SK-N-SH (cell line): ENCODE data around the gene SEPSECS. TPM values are rescaled to one million over a fixed set of nuclear protein-coding genes. Genes with fewer than 3 reads are reported as not detected.

Source experiments
- CTCF ChIA-PET: fragments of 300-600, 350-600 bp; formaldehyde crosslinking; extraction: SDS; loops from one replicate; lab custom pipeline; 2021; lab: Yijun Ruan, JAX
- POLR2A ChIA-PET: fragments of 350-600 bp; sonication (Branson Sonifier 250); formaldehyde crosslinking; extraction: SDS; loops from one replicate; lab custom pipeline; 2020; ENCODE audit warnings: antibody characterized with exemption, inconsistent platforms; lab: Yijun Ruan, JAX
- DNase-seq: peaks from one replicate; pipeline ENCODE4 v3.0.0; 2012
- H2AFZ ChIP-seq: fragments of 200-600 bp; sonication (generic); 2 replicates; pipeline ENCODE4 v1.8.1; 2016; ENCODE audit warnings: antibody characterized with exemption, mild to moderate bottlenecking, low read depth
- H3F3A ChIP-seq: fragments of 200-600 bp; sonication (generic); replicated peaks from 2 replicates; pipeline ENCODE3; 2016; ENCODE audit warnings: antibody characterized with exemption, mild to moderate bottlenecking; ENCODE audit not compliant: insufficient read depth
- H3K27ac ChIP-seq, 2 experiments: fragments of 200-500 bp in 1 of 2; fragments of 200-600 bp in 1 of 2; sonication (Bioruptor generic) in 1 of 2; sonication (generic), shearing (Covaris generic) in 1 of 2; 2 replicates each; pipeline versions ENCODE4 v1.5.1 to v1.6.1; 2014 to 2016; ENCODE audit warnings: low read depth in 2 of 2, inconsistent platforms in 1 of 2, low read length in 1 of 2, mild to moderate bottlenecking in 1 of 2, mixed read lengths in 1 of 2
- H3K27me3 ChIP-seq: fragments of 200-600 bp; sonication (generic), shearing (Covaris generic); 2 replicates; pipeline ENCODE4 v1.6.1; 2016; ENCODE audit warnings: mixed run types; ENCODE audit not compliant: insufficient read depth
- H3K36me3 ChIP-seq, 2 experiments: fragments of 200-500 bp in 1 of 2; fragments of 200-600 bp in 1 of 2; sonication (Bioruptor generic) in 1 of 2; sonication (generic) in 1 of 2; replicated peaks in 1 of 2; 2 replicates each; pipeline versions ENCODE3 to v1.5.1; 2014 to 2016; ENCODE audit warnings: low read length in 1 of 2, mild to moderate bottlenecking in 1 of 2; ENCODE audit not compliant: insufficient read depth in 2 of 2, control insufficient read depth in 1 of 2
- H3K4me1 ChIP-seq, 2 experiments: fragments of 200-500 bp in 1 of 2; fragments of 200-600 bp in 1 of 2; sonication (Bioruptor generic) in 1 of 2; sonication (generic), shearing (Covaris generic) in 1 of 2; 2 replicates each; pipeline versions ENCODE4 v1.5.1 to v1.6.1; 2014 to 2016; ENCODE audit warnings: low read depth in 1 of 2, low read length in 1 of 2, mixed run types in 1 of 2; ENCODE audit not compliant: insufficient read depth in 2 of 2, control insufficient read depth in 1 of 2
- H3K4me2 ChIP-seq: fragments of 200-600 bp; sonication (generic), shearing (Covaris generic); 2 replicates; pipeline ENCODE4 v1.6.1; 2017; ENCODE audit warnings: mixed run types
- H3K4me3 ChIP-seq, 2 experiments: fragments of 200-500 bp in 1 of 2; fragments of 200-600 bp in 1 of 2; sonication (Bioruptor generic) in 1 of 2; sonication (generic), shearing (Covaris generic) in 1 of 2; 2 replicates each; pipeline versions ENCODE4 v1.5.1 to v1.8.1; 2014 to 2016; ENCODE audit warnings: low read depth in 2 of 2, inconsistent platforms in 1 of 2, low read length in 1 of 2, mild to moderate bottlenecking in 1 of 2, mixed read lengths in 1 of 2, moderate library complexity in 1 of 2
- H3K79me2 ChIP-seq: fragments of 200-600 bp; sonication (generic); 2 replicates; pipeline ENCODE4 v1.8.1; 2017; ENCODE audit warnings: mild to moderate bottlenecking; ENCODE audit not compliant: insufficient read depth
- H3K9ac ChIP-seq: fragments of 200-600 bp; sonication (generic); 2 replicates; pipeline ENCODE4 v1.6.1; 2017; ENCODE audit warnings: mixed run types
- H3K9me2 ChIP-seq: fragments of 200-600 bp; sonication (generic); 2 replicates; pipeline ENCODE4 v1.6.1; 2017; ENCODE audit warnings: mixed run types
- H3K9me3 ChIP-seq: fragments of 200-600 bp; sonication (generic); 2 replicates; pipeline ENCODE4 v1.6.1; 2017; ENCODE audit warnings: mixed run types, mild to moderate bottlenecking, moderate library complexity
- H4K20me1 ChIP-seq: fragments of 200-600 bp; sonication (generic); 2 replicates; pipeline ENCODE4 v1.6.1; 2017; ENCODE audit warnings: mild to moderate bottlenecking, mixed run types; ENCODE audit not compliant: insufficient read depth
- CHD2 ChIP-seq: fragments of 150-350 bp; IDR thresholded peaks from 2 replicates; pipeline ENCODE4 v1.6.1; 2018; ENCODE audit warnings: low read length; ENCODE audit not compliant: partially characterized antibody
- ELF1 ChIP-seq: IDR thresholded peaks from 2 replicates; pipeline ENCODE4 v1.4.0; 2012
- FOXM1 ChIP-seq: IDR thresholded peaks from 2 replicates; pipeline ENCODE4 v1.4.0; 2012; ENCODE audit warnings: low read depth, mild to moderate bottlenecking
- MXI1 ChIP-seq: IDR thresholded peaks from 2 replicates; pipeline ENCODE4 v1.6.1; 2012; ENCODE audit warnings: mild to moderate bottlenecking, low read depth, low read length, improper control_type of control experiment
- NRF1 ChIP-seq: IDR thresholded peaks from 2 replicates; pipeline ENCODE4 v1.6.1; 2012; ENCODE audit warnings: low read depth, mild to moderate bottlenecking, low read length
- PBX3 ChIP-seq: IDR thresholded peaks from 2 replicates; pipeline ENCODE4; 2012
- RXRA ChIP-seq: IDR thresholded peaks from 2 replicates; pipeline ENCODE4 v1.4.0; 2012; ENCODE audit warnings: low read depth, mild to moderate bottlenecking, borderline replicate concordance
- SMC3 ChIP-seq: IDR thresholded peaks from 2 replicates; pipeline ENCODE4 v1.6.1; 2012; ENCODE audit warnings: low read depth, low read length, improper control_type of control experiment
- ZBTB33 ChIP-seq: IDR thresholded peaks from 2 replicates; pipeline ENCODE4 v1.4.0; 2012; ENCODE audit warnings: low read depth, borderline replicate concordance
- WGBS: methylation state at CpG from one replicate; pipeline ENCODE4 v1.1.6; 2017; ENCODE audit warnings: low lambda C conversion rate; 5-methylcytosine and 5-hydroxymethylcytosine counted together
- polyA plus RNA-seq, 3 experiments: library from polyadenylated mRNA; depleted of rRNA; stranded (reverse); fragments of >200 nt; gene quantifications; 2 replicates each; pipeline ENCODE4 v1.2.3, GENCODE V29; 2012

Gene SEPSECS
- polyA plus RNA-seq, 1 of the 3 experiments (the other 2 are of a cell fraction): 2.0 TPM

GRCh38 chr4:25103418-25103817 lies 56.8 kb downstream of the SEPSECS start:
- no peak for DNase-seq
- 60% methylated on average over 4 of the region's 4 CpGs for WGBS
- no peaks in the 10 kb centered on the region for H3K9me3 ChIP-seq
- no peak overlapping the region for H3K4me2 ChIP-seq
- H3K27me3 ChIP-seq: peaks cover 23% of the 10 kb centered on the region; the same call in 1 of the 2 replicates
- CTCF ChIA-PET: no interaction called here
- TF ChIP-seq PBX3 (no peak), RXRA (no peak), NRF1 (no peak), MXI1 (no peak), ZBTB33 (no peak)
- POLR2A ChIA-PET: no interaction called here
- H4K20me1 ChIP-seq: no peaks in the 10 kb centered on the region
- no peak overlapping the region for H3K27ac ChIP-seq
- no peak overlapping the region for H3K9ac ChIP-seq
- H2AFZ ChIP-seq: no peak overlapping the region
- no peaks in the 10 kb centered on the region for H3K79me2 ChIP-seq
- H3K4me3 ChIP-seq: no peak overlapping the region
- peaks cover 4% of the 10 kb centered on the region for H3F3A ChIP-seq
- peaks cover 7 to 8% of the 10 kb centered on the region in 2 experiments; a peak in 1 of 4 replicates for H3K4me1 ChIP-seq
- H3K36me3 ChIP-seq: no peaks in the 10 kb centered on the region
- H3K9me2 ChIP-seq: no peaks in the 10 kb centered on the region

- TF ChIP-seq FOXM1: no peak
- TF ChIP-seq ZBTB33: no peak
- no peak for TF ChIP-seq ELF1
- TF ChIP-seq SMC3: no peak
- no peak for TF ChIP-seq MXI1
- no peak for TF ChIP-seq PBX3
- TF ChIP-seq CHD2: no peak
- Histone ChIP-seq H3K27me3 (peaks cover 23% of the 10 kb centered on the region; the same call in 1 of the 2 replicates), H3F3A (peaks cover 4% of the 10 kb centered on the region), H3K9me2 (no peaks in the 10 kb centered on the region), H4K20me1 (no peaks in the 10 kb centered on the region), H3K27ac (no peak overlapping the region), H3K79me2 (no peaks in the 10 kb centered on the region), H3K4me2 (no peak overlapping the region), H3K4me3 (no peak overlapping the region), H3K9ac (no peak overlapping the region), H3K9me3 (no peaks in the 10 kb centered on the region), H3K4me1 (peaks cover 7 to 8% of the 10 kb centered on the region in 2 experiments; a peak in 1 of 4 replicates), H2AFZ (no peak overlapping the region), H3K36me3 (no peaks in the 10 kb centered on the region)
- DNase-seq: no peak
- ChIA-PET CTCF (no interaction called here), POLR2A (no interaction called here)
- WGBS: 58% methylated on average over 5 of the region's 5 CpGs
Observed at GRCh38 chr4:25101836-25102235, 58.4 kb downstream of the SEPSECS start.
